ENCODE measurements around the gene GPRC5D.

DNA sequence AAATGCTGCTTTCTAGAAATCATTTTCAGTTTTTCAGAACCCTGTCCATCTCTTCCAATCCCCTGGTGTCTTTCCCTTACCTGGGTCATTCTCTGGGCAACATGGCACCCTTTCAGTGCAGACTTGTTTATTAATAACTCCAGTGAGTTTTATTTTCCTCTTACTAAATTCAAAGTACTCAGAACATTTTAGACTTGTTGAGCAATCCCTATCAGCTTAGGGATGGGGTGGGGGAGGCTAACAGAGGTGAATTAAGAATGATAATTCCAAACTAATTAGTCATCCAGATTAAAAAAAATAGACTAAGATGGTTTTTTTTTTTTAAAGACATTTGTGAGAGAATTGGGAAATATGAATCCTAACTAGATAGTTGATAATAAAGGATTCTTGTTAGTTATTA lies 49.9 kb downstream of the GPRC5D start:
- TF ChIP-seq, protein P1, sequence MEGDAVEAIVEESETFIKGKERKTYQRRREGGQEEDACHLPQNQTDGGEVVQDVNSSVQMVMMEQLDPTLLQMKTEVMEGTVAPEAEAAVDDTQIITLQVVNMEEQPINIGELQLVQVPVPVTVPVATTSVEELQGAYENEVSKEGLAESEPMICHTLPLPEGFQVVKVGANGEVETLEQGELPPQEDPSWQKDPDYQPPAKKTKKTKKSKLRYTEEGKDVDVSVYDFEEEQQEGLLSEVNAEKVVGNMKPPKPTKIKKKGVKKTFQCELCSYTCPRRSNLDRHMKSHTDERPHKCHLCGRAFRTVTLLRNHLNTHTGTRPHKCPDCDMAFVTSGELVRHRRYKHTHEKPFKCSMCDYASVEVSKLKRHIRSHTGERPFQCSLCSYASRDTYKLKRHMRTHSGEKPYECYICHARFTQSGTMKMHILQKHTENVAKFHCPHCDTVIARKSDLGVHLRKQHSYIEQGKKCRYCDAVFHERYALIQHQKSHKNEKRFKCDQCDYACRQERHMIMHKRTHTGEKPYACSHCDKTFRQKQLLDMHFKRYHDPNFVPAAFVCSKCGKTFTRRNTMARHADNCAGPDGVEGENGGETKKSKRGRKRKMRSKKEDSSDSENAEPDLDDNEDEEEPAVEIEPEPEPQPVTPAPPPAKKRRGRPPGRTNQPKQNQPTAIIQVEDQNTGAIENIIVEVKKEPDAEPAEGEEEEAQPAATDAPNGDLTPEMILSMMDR (IDR thresholded peaks at IDR 0.05; ENCODE audit: low read length) = no peak
- no peak for TF ChIP-seq EZH2 (IDR thresholded peaks at IDR 0.05; ENCODE audit: borderline replicate concordance, low read length)
